Fibroblast of lung (primary cell): ENCODE measurements around the gene CRIP3. TPM values are rescaled to one million over a fixed set of nuclear protein-coding genes. Genes with fewer than 3 reads are reported as not detected.

ENCODE experiments used
- DNase-seq, 2 donors: peaks; one replicate each; pipeline versions ENCODE4 v3.0.0 to v3.0.0-alpha.2; 2010; ENCODE audit warnings: low read depth in 2 of 2
- H2AFZ ChIP-seq: 2 replicates; pipeline ENCODE4 v1.5.1; 2012; ENCODE audit warnings: low read length, control low read depth, inconsistent platforms
- H3K27ac ChIP-seq: 2 replicates; pipeline ENCODE4 v1.5.1; 2011; ENCODE audit warnings: low read length, control low read depth; ENCODE audit not compliant: insufficient read depth
- H3K27me3 ChIP-seq: 2 replicates; pipeline ENCODE4 v1.5.1; 2011; ENCODE audit warnings: mild to moderate bottlenecking, low read length; ENCODE audit not compliant: control insufficient read depth, insufficient read depth
- H3K36me3 ChIP-seq: 2 replicates; pipeline ENCODE4 v1.5.1; 2011; ENCODE audit warnings: low read length; ENCODE audit not compliant: control insufficient read depth, insufficient read depth
- H3K4me1 ChIP-seq: 2 replicates; pipeline ENCODE4 v1.5.1; 2011; ENCODE audit warnings: low read length; ENCODE audit not compliant: control insufficient read depth, insufficient read depth; ENCODE audit errors: extremely low read depth
- H3K4me2 ChIP-seq: 2 replicates; pipeline ENCODE4 v1.5.1; 2011; ENCODE audit warnings: low read length, control low read depth; ENCODE audit not compliant: insufficient read depth; ENCODE audit errors: extremely low read depth
- H3K4me3 ChIP-seq, 4 experiments: fragments of 200-600 bp in 1 of 4; sonication (generic) in 1 of 4; replicated peaks in 1 of 4; 2 replicates each; pipeline ENCODE4 v1.5.1; 2011 to 2016; ENCODE audit warnings: low read length in 4 of 4, low read depth in 3 of 4, mild to moderate bottlenecking in 3 of 4, control low read depth in 2 of 4, inconsistent platforms in 1 of 4, mixed read lengths in 1 of 4; ENCODE audit not compliant: insufficient read depth in 1 of 4; ENCODE audit errors: control extremely low read depth in 1 of 4
- H3K79me2 ChIP-seq: 2 replicates; pipeline ENCODE4 v1.5.1; 2012; ENCODE audit warnings: mild to moderate bottlenecking, low read length, inconsistent platforms; ENCODE audit not compliant: control insufficient read depth, insufficient read depth
- H3K9ac ChIP-seq: 2 replicates; pipeline ENCODE4 v1.5.1; 2011; ENCODE audit warnings: mild to moderate bottlenecking, low read length, control low read depth; ENCODE audit not compliant: insufficient read depth
- H3K9me3 ChIP-seq: 2 replicates; pipeline ENCODE4 v1.5.1; 2012; ENCODE audit warnings: low read depth, low read length; ENCODE audit not compliant: control insufficient read depth, insufficient read depth
- H4K20me1 ChIP-seq: 2 replicates; pipeline ENCODE4 v1.5.1; 2011; ENCODE audit warnings: low read length; ENCODE audit not compliant: control insufficient read depth, insufficient read depth; ENCODE audit errors: extremely low read depth
- EZH2 ChIP-seq: IDR thresholded peaks from 2 replicates; pipeline ENCODE4 v1.5.1; 2012; ENCODE audit warnings: low read length, control low read depth, mild to moderate bottlenecking; ENCODE audit errors: missing control alignments
- polyA plus RNA-seq, 2 donors: library from polyadenylated mRNA; depleted of rRNA in 1 of 2; stranded (reverse) in 1 of 2; unstranded in 1 of 2; fragments of >200 nt; gene quantifications; 2 replicates each; pipeline ENCODE4 v1.2.1, GENCODE V29; 2011 to 2012; ENCODE audit warnings: missing spikeins in 1 of 2
- total RNA-seq: library from RNA; depleted of rRNA; stranded (reverse); fragments of >200 nt; gene quantifications from 2 replicates; pipeline ENCODE4 v1.2.1, GENCODE V29; 2014
- TF ChIP-seq, protein P1 (sequence below), 2 donors: IDR thresholded peaks in 1 of 2; conservative IDR thresholded peaks in 1 of 2; 1 replicate in 1 of 2; 2 replicates in 1 of 2; pipeline ENCODE4 v1.5.1; 2011 to 2012; ENCODE audit warnings: low read length in 2 of 2, control low read depth in 1 of 2, inconsistent platforms in 1 of 2, low read depth in 1 of 2, mild to moderate bottlenecking in 1 of 2

The CRIP3 gene
- total and polyA plus RNA-seq, 2 donors (not counting 1 experiment from before 2014, with no cell fraction given), result not detected

GRCh38 chr6:43298565-43299337 lies 9.9 kb downstream of the CRIP3 start:
- H3K9ac ChIP-seq, result no peak overlapping the region
- H3K4me3 ChIP-seq, result no peak overlapping the region
- no peaks in the 10 kb centered on the region for H3K9me3 ChIP-seq
- no peaks in the 10 kb centered on the region for H3K4me1 ChIP-seq
- no peak overlapping the region for H3K27ac ChIP-seq
- no peaks in the 10 kb centered on the region for H3K79me2 ChIP-seq
- no peaks in the 10 kb centered on the region for H4K20me1 ChIP-seq
- DNase-seq, result no peak
- peaks cover 24% of the 10 kb centered on the region for H3K27me3 ChIP-seq
- TF ChIP-seq, protein P1, sequence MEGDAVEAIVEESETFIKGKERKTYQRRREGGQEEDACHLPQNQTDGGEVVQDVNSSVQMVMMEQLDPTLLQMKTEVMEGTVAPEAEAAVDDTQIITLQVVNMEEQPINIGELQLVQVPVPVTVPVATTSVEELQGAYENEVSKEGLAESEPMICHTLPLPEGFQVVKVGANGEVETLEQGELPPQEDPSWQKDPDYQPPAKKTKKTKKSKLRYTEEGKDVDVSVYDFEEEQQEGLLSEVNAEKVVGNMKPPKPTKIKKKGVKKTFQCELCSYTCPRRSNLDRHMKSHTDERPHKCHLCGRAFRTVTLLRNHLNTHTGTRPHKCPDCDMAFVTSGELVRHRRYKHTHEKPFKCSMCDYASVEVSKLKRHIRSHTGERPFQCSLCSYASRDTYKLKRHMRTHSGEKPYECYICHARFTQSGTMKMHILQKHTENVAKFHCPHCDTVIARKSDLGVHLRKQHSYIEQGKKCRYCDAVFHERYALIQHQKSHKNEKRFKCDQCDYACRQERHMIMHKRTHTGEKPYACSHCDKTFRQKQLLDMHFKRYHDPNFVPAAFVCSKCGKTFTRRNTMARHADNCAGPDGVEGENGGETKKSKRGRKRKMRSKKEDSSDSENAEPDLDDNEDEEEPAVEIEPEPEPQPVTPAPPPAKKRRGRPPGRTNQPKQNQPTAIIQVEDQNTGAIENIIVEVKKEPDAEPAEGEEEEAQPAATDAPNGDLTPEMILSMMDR (conservative IDR thresholded peaks at IDR 0.05 in 1 of 2, IDR thresholded peaks at IDR 0.05 in 1 of 2; ENCODE audit: low read depth in 1 of 2, low read length in 2 of 2), result no peak
- TF ChIP-seq EZH2, result no peak
- H3K36me3 ChIP-seq, result no peaks in the 10 kb centered on the region
- no peak overlapping the region for H2AFZ ChIP-seq
- H3K4me2 ChIP-seq, result no peak overlapping the region

GRCh38 chr6:43297644-43298564 lies 10.7 kb downstream of the CRIP3 start, which contains the start of gene SLC22A7:
TSS of gene SLC22A7 (plus strand) at chr6:43298260. CDS start at chr6:43298359, 99 bp downstream.
- no peak within 1 kb of the TSS for H3K4me2 ChIP-seq
- DNase-seq, result no peak
- no peak within 1 kb of the TSS for H3K9ac ChIP-seq
- no peak within 1 kb of the TSS for H2AFZ ChIP-seq
- H3K27ac ChIP-seq, result no peak within 1 kb of the TSS
- H3K4me3 ChIP-seq, result no peak within 1 kb of the TSS
- no peaks in the 10 kb centered on the region for H3K4me1 ChIP-seq
- H3K36me3 ChIP-seq, result no peaks in the 10 kb centered on the region
- H3K79me2 ChIP-seq, result no peaks in the 10 kb centered on the region
- TF ChIP-seq, protein P1 (conservative IDR thresholded peaks at IDR 0.05 in 1 of 2, IDR thresholded peaks at IDR 0.05 in 1 of 2; ENCODE audit: low read depth in 1 of 2, low read length in 2 of 2), result no peak
- peaks cover 24% of the 10 kb centered on the region for H3K27me3 ChIP-seq
- H3K9me3 ChIP-seq, result no peaks in the 10 kb centered on the region
- H4K20me1 ChIP-seq, result no peaks in the 10 kb centered on the region
